DMS53 treated with DMSO at 0.1 percent for 48 hours (cell line): Measurements from ENCODE around the gene ANKAR.
"Not testable (repeated sequence)": the region's sequence is repeated elsewhere in the genome, so short reads cannot be mapped to it uniquely, and the experiment has no call there.

Experiments
- DNase-seq: peaks from one replicate; lab custom pipeline; 2025; ENCODE audit not compliant: unreplicated experiment; lab: John Stamatoyannopoulos, UW

The ANKAR gene

DNA sequence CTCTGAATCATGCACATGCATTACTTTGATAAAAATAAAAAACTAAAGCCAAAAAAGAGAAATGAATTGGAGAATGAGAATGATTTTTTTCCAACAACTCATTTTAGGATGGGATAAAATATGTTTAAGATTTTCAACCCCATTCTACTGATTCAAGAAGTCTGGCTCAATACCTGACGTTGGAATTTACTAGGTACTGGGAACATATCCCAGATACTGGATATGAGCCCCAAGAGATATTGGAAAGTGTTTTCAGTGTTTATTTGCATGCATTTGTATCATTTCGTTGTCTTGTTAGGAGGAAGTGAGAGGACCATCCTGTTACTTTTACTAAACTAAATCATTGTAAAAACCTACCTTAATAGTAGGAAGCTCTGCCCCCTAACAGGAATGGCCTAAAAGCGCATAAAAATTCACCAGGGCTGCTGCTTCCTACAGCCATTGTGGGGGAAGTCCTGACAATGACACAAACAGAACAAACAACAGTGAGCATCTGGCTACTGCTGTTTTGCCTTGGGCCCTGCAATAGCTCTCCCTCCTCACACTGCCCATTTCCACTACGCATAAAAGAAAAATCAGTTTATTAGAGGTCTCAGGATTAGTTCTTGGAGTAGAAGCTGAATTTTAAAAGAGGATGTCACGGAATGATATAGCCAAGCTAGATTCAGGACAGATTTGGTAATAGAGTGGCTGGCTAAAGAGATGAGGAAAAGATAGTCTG, 35.2 kb downstream of the ANKAR start:
- DNase-seq: no peak

DNA sequence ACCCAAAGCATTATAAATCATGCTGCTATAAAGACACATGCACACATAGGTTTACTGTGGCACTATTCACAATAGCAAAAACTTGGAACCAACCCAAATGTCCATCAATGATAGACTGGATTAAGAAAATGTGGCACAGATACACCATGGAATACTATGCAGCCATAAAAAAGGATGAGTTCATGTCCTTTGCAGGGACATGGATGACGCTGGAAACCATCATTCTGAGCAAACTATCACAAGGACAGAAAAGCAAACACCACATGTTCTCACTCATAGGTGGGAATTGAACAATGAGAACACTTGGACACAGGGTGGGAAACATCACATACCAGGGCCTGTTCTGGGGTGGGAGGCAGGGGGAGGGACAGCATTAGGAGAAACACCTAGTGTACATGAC, 43.1 kb downstream of the ANKAR start:
- DNase-seq: not testable (repeated sequence)

DNA sequence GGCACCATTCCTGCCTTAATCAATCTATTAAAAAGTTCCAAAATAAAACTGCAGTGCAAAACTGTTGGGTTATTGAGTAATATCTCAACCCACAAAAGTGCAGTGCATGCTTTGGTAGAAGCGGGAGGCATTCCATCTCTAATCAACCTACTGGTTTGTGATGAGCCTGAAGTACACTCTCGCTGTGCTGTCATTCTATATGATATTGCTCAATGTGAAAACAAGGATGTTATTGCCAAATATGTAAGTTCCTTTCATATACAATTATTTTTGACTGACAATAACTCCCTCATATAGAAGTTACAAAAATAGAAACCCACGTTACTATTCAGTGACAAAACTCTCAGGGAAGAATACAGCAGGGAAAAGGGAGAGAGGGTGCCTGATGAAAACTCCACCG, 45.1 kb downstream of the ANKAR start:
- no peak for DNase-seq

DNA sequence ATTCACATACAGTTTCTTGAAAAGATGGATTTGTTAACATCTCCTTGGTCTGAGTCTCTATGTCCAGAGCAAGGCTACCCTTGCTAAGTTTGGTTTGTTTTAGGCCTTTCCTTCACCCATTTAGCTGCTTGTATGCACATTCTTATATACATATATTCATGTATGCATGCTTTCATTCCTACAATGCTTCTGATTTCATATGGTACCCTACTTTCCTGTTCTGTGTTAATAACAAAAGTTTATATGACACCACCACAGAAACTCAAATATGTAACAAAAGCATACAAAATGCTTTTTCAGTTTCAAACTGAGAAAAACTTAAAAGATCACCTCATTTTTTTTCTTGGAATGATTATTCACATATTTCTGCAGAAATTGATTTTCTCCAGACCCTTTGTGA, 48.7 kb downstream of the ANKAR start:
- no peak for DNase-seq
